HG02943 (cell line): ENCODE results near the gene EIF5A2.

ENCODE experiments used
- ATAC-seq: cut with Tn5 transposase; IDR thresholded peaks from one replicate; pipeline ENCODE4 v1.9.1; 2021; ENCODE audit warnings: mild to moderate bottlenecking, low read depth, moderate library complexity; ENCODE audit not compliant: unreplicated experiment

The EIF5A2 gene

GRCh38 chr3:170862618-170863374 lies 45.6 kb downstream of the EIF5A2 start:
- no peak for ATAC-seq

DNA sequence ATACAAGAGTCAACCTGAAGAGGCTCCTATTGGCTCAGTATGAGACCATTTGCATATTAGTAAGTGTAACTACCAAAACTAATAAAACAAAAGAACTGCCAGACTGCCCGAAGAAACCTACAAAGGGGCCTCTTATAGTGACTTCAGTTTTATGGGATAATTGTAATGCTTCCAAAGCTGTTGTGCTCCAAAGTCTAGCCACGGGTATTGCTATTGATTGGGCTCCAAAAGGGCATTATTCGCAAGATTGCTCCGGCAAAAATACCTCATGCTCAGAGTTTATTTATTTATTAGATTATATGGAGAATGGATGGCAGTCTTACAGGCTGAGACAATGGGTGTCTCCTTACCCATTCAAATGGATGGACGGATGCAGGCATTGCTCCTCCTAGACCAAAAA lies 49.8 kb downstream of the EIF5A2 start:
- no peak for ATAC-seq

- ATAC-seq, result no peak
Measured at GRCh38 chr3:170852324-170852723, 56.1 kb downstream of the EIF5A2 start.

DNA sequence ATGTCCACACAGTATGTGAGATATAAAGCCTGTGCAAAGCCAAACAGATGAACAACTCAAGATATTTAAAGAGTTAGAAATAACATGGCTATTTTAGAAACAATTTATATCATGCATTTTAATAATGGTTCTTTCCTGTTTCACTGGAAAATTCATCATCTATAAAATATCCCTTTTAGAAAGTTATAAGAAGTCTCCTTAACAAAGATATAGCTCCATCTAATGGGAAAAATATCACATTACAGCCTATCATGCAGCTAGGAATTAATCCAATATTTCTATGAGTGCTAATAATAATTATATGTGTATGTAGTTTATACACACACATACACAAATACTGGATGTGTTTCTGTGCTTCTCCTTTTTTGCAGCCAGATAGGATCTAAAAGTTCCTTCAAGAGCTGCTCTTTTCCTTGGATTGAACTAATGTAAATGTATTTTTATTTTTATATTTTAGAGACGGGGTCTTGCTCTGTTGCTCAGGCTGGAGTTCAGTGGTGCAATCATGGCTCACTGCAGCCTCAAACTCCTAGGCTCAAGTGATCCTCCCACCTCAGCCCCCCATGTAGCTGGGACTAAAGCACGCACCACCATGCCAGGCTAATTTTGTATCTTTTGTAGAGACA lies 60.0 kb downstream of the EIF5A2 start:
- ATAC-seq, result no peak

- no peak for ATAC-seq
Measured at GRCh38 chr3:170844377-170844776, 64.1 kb downstream of the EIF5A2 start.

GRCh38 chr3:170840291-170840859 lies 68.1 kb downstream of the EIF5A2 start:
- no peak for ATAC-seq

DNA sequence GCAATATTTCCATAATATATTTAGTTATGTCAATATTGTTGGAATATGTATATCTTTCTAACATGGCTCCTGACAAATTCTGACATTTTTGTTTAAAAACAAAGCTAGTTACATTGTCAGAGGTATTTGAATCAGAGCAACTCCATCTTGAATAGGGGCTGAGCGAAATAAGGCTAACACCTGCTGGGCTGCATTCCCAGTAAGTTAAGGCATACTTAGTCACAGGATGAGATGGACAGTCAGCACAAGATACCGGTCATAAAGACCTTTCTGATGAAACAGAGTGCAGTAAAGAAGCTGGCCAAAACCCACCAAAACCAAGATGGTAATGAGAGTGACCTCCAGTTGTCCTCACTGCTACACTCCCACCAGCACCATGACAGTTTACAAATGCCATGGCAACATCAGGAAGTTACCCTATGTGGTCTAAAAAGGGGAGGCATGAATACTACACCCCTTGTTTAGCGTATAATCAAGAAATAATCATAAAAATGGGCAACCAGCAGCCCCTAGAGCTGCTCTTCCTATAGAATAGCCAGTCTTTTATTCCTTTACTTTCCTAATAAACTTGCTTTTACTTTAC lies 68.8 kb downstream of the EIF5A2 start:
- ATAC-seq, result no peak
